Sigmoid colon (tissue), 7 donors: ENCODE results near the gene IPO11. TPM values are rescaled to one million over a fixed set of nuclear protein-coding genes. Genes with fewer than 3 reads are reported as not detected.

Experiments used
- DNase-seq: peaks from one replicate; pipeline ENCODE4 v3.0.0-alpha.2; 2019
- H3K27ac ChIP-seq, 4 donors: fragments of 200-600 bp; sonication (generic); one replicate each; pipeline ENCODE4 v1.5.1; 2016 to 2019; ENCODE audit warnings: mild to moderate bottlenecking in 1 of 4
- H3K27me3 ChIP-seq, 3 donors: fragments of 200-600 bp; sonication (generic); one replicate each; pipeline ENCODE4 v1.5.1; 2019; ENCODE audit warnings: mild to moderate bottlenecking in 1 of 3
- H3K36me3 ChIP-seq, 4 donors: fragments of 200-600 bp; sonication (generic); one replicate each; pipeline ENCODE4 v1.5.1; 2016 to 2019
- H3K4me1 ChIP-seq, 4 donors: fragments of 200-600 bp; sonication (generic); one replicate each; pipeline ENCODE4 v1.5.1; 2017 to 2019
- H3K4me3 ChIP-seq, 4 donors: fragments of 200-600 bp; sonication (generic); one replicate each; pipeline ENCODE4 v1.5.1; 2017 to 2019; ENCODE audit warnings: mild to moderate bottlenecking in 2 of 4, moderate library complexity in 1 of 4
- H3K9me3 ChIP-seq, 4 donors: fragments of 200-600 bp in 3 of 4; sonication (generic) in 3 of 4; one replicate each; pipeline versions ENCODE4 v1.5.1 to v1.6.1; 2013 to 2019
- EP300 ChIP-seq, 4 donors: sonication (generic); formaldehyde crosslinking; IDR thresholded peaks; one replicate each; pipeline ENCODE4 v1.6.1; 2017; ENCODE audit warnings: antibody characterized with exemption in 4 of 4
- POLR2A ChIP-seq, 2 donors: fragments of 450-650 bp; IDR thresholded peaks; one replicate each; pipeline ENCODE4 v1.6.1; 2016; ENCODE audit warnings: antibody characterized with exemption in 2 of 2, mild to moderate bottlenecking in 2 of 2, moderate library complexity in 2 of 2
- POLR2AphosphoS5 ChIP-seq, 4 donors: sonication (generic); formaldehyde crosslinking; IDR thresholded peaks; one replicate each; pipeline ENCODE4 v1.6.1; 2017; ENCODE audit warnings: antibody characterized with exemption in 4 of 4
- WGBS, 2 donors: extraction: QIAGEN DNeasy Blood & Tissue Kit; methylation state at CpG; one replicate each; pipeline ENCODE4 v1.1.7; 2013; 5-methylcytosine and 5-hydroxymethylcytosine counted together
- intact Hi-C: fragments of 100-400 bp; cut with DNase I; formaldehyde crosslinking; loops from one replicate; pipeline ENCODE4 v1.15.1; 2023
- polyA plus RNA-seq, 3 donors: library from polyadenylated mRNA; stranded (reverse); fragments of 200-250 nt; gene quantifications; one replicate each; pipeline ENCODE4 v1.2.3, GENCODE V29; 2013
- total RNA-seq, 4 donors: library from RNA; depleted of rRNA; stranded (reverse); fragments of >200 nt; gene quantifications; one replicate each; pipeline ENCODE4 v1.1.0, GENCODE V29; 2016
- TF ChIP-seq, protein P1 (sequence below), 4 experiments: fragments of 450-650 bp in 3 of 4; fragments of 200-600 bp in 1 of 4; IDR thresholded peaks; one replicate each; pipeline ENCODE4 v1.5.1; 2016 to 2019; ENCODE audit warnings: antibody characterized with exemption in 4 of 4, mild to moderate bottlenecking in 3 of 4, moderate library complexity in 2 of 4
- donor health status: healthy with polysubstance abuse.
- donor health status: Bipolar disorder and iron deficiency.
- donor health status: healthy.

Gene IPO11
- total and polyA plus RNA-seq, 7 donors, result 5.3 to 38.8 (median 20.9) TPM

DNA sequence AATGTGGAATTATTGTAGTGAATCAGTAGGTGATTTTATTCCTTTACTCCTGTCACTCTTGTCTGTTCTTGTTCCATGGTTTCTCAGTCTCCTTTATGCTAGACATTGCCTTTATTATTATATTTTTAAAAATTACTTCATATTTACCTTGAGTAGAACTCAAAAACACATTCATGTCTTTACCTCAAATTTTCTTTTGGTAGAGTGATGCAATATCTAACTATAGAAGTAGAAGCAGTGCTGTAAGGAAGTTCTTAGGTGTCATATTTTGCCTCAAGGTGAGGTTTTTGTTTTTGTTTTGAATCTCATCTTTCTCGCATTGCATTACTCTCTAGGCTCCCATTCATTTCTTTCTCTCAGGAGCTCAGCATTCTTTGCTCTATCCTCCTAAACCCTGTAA lies 12.2 kb downstream of the IPO11 start:
- Histone ChIP-seq H3K27ac (no peak overlapping the region), H3K9me3 (no peaks in the 10 kb centered on the region), H3K27me3 (no peaks in the 10 kb centered on the region), H3K4me1 (no peaks in the 10 kb centered on the region), H3K4me3 (no peak overlapping the region), H3K36me3 (no peaks in the 10 kb centered on the region)
- DNase-seq, result no peak
- no peak for TF ChIP-seq POLR2AphosphoS5 (IDR thresholded peaks at IDR 0.05)
- no peak for TF ChIP-seq POLR2A (IDR thresholded peaks at IDR 0.05)
- TF ChIP-seq, protein P1, sequence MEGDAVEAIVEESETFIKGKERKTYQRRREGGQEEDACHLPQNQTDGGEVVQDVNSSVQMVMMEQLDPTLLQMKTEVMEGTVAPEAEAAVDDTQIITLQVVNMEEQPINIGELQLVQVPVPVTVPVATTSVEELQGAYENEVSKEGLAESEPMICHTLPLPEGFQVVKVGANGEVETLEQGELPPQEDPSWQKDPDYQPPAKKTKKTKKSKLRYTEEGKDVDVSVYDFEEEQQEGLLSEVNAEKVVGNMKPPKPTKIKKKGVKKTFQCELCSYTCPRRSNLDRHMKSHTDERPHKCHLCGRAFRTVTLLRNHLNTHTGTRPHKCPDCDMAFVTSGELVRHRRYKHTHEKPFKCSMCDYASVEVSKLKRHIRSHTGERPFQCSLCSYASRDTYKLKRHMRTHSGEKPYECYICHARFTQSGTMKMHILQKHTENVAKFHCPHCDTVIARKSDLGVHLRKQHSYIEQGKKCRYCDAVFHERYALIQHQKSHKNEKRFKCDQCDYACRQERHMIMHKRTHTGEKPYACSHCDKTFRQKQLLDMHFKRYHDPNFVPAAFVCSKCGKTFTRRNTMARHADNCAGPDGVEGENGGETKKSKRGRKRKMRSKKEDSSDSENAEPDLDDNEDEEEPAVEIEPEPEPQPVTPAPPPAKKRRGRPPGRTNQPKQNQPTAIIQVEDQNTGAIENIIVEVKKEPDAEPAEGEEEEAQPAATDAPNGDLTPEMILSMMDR (IDR thresholded peaks at IDR 0.05), result no peak
- no peak for TF ChIP-seq EP300 (IDR thresholded peaks at IDR 0.05)
- 94 to 97% methylated on average over 1 of the region's 1 CpG for WGBS, 2 donors
- intact Hi-C loops, result no loop called here

DNA sequence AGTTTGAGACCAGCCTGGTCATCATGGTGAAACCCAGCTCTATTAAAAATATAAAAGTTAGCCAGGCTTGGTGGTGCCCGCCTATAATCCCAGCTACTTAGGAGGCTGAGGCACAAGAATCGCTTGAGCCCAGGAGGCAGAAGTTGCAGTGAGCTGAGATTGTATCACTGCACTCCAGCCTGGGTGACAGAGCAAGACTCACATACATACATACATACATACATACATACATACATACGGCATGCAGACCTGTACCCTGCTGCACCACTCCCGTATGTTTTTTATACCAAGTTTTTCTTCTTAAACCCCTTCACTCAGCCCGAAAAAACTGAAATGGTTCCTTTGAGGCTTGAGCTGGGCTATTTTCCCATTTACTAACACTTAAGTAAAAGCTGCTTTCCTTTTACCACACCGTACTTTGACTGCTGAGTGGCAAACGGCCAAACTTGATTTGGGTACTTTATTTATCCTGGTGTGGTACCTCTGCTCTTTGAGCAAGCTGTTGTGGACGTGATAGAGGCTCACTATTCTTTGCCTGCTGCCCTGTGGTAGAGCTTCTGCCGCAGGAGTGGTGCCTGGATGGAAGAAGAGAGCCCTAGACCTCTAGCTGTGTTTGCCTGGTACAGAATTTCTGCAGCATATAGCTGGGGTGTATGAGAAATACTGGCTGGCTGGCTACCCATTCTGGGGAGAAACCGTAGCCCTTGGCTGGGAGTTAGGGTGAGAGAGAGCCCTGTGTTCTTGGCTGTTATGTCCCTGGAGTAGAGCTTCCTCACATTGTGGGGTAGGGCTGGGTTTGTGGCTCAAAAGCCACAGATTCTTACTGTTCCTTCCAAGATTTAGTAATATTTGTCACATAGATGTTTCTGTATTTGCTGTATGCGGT lies 19.4 kb downstream of the IPO11 start:
- no peaks in the 10 kb centered on the region for H3K36me3 ChIP-seq
- TF ChIP-seq POLR2A (IDR thresholded peaks at IDR 0.05) (no peak), EP300 (IDR thresholded peaks at IDR 0.05) (no peak), POLR2AphosphoS5 (IDR thresholded peaks at IDR 0.05) (no peak)
- TF ChIP-seq, protein P1 (IDR thresholded peaks at IDR 0.05), result no peak
- WGBS, 2 donors, result 40 to 75% methylated on average over 11 of the region's 11 CpGs
- no peaks in the 10 kb centered on the region for H3K9me3 ChIP-seq
- H3K27ac ChIP-seq, result peak overlapping the region in 2 of 4 donors; percentile 1 to 13
- no peak for DNase-seq
- H3K27me3 ChIP-seq, result no peaks in the 10 kb centered on the region
- intact Hi-C loops, result no loop called here
- H3K4me3 ChIP-seq, result no peak overlapping the region
- peaks cover 0 to 15% (median 0%) of the 10 kb centered on the region in 4 donors for H3K4me1 ChIP-seq

- Histone ChIP-seq H3K4me3 (no peak overlapping the region), H3K4me1 (peaks cover 0 to 15% (median 0%) of the 10 kb centered on the region in 4 donors), H3K27ac (peak overlapping the region in 2 of 4 donors; percentile 1 to 13), H3K27me3 (no peaks in the 10 kb centered on the region), H3K9me3 (no peaks in the 10 kb centered on the region), H3K36me3 (no peaks in the 10 kb centered on the region)
- DNase-seq, result no peak
- intact Hi-C loops, result no loop called here
- no peak for TF ChIP-seq POLR2A (IDR thresholded peaks at IDR 0.05)
- no peak for TF ChIP-seq EP300 (IDR thresholded peaks at IDR 0.05)
- no peak for TF ChIP-seq POLR2AphosphoS5 (IDR thresholded peaks at IDR 0.05)
- WGBS, 2 donors, result 87 to 91% methylated on average over 5 of the region's 5 CpGs
Measured at GRCh38 chr5:62432621-62433064, 20.1 kb downstream of the IPO11 start.

GRCh38 chr5:62448528-62448927 lies 36.0 kb downstream of the IPO11 start:
- TF ChIP-seq EP300 (IDR thresholded peaks at IDR 0.05), result no peak
- TF ChIP-seq POLR2A (IDR thresholded peaks at IDR 0.05), result no peak
- TF ChIP-seq POLR2AphosphoS5 (IDR thresholded peaks at IDR 0.05), result no peak
- TF ChIP-seq, protein P1 (IDR thresholded peaks at IDR 0.05), result no peak
- H3K36me3 ChIP-seq, result peaks cover 0 to 51% (median 7%) of the 10 kb centered on the region in 4 donors
- no peaks in the 10 kb centered on the region for H3K27me3 ChIP-seq
- 89 to 97% methylated on average over 5 of the region's 5 CpGs for WGBS, 2 donors
- H3K4me1 ChIP-seq, result no peaks in the 10 kb centered on the region
- no peak for DNase-seq
- no peak overlapping the region for H3K4me3 ChIP-seq
- H3K27ac ChIP-seq, result no peak overlapping the region
- intact Hi-C loops, result no loop called here
- no peaks in the 10 kb centered on the region for H3K9me3 ChIP-seq

- Histone ChIP-seq H3K4me1 (no peaks in the 10 kb centered on the region), H3K4me3 (no peak overlapping the region), H3K27me3 (no peaks in the 10 kb centered on the region), H3K36me3 (peaks cover 0 to 52% (median 8%) of the 10 kb centered on the region in 4 donors), H3K9me3 (no peaks in the 10 kb centered on the region), H3K27ac (no peak overlapping the region)
- DNase-seq, result no peak
- TF ChIP-seq, protein P1 (IDR thresholded peaks at IDR 0.05), result no peak
- TF ChIP-seq POLR2AphosphoS5 (IDR thresholded peaks at IDR 0.05) (no peak), POLR2A (IDR thresholded peaks at IDR 0.05) (no peak), EP300 (IDR thresholded peaks at IDR 0.05) (no peak)
- intact Hi-C loops, result no loop called here
- 91 to 92% methylated on average over 2 of the region's 2 CpGs for WGBS, 2 donors
Measured at GRCh38 chr5:62450259-62450658, 37.7 kb downstream of the IPO11 start.
